Amygdala (tissue), 56 donors: Measurements from ENCODE around the gene EPHB1.

ENCODE experiments used
- DNase-seq, 56 donors: peaks; one replicate each; lab custom pipeline; 2025; lab: John Stamatoyannopoulos, UW

The EPHB1 gene

DNA sequence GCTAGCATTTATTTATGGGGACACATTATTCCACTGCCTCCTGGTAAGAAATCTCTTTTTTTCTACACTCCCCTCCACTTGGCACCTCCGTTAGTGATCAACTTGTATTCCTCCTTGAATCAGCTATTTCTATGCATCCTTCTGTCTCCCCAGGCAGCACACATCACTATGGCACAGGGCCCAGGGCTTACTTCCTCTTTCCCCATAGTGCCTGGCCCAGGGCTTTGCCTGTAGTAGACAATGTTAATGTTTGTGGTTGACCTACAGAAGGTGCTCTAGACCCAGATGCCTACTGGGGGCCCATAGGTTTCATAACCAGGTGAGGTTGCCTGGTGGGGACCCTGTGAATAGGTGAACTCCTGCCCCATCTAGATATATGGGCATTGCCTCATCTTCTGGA lies 44.9 kb downstream of the EPHB1 start:
- DNase-seq: peak in 3 of 56 donors; percentile 3 to 35 (median 12)

DNA sequence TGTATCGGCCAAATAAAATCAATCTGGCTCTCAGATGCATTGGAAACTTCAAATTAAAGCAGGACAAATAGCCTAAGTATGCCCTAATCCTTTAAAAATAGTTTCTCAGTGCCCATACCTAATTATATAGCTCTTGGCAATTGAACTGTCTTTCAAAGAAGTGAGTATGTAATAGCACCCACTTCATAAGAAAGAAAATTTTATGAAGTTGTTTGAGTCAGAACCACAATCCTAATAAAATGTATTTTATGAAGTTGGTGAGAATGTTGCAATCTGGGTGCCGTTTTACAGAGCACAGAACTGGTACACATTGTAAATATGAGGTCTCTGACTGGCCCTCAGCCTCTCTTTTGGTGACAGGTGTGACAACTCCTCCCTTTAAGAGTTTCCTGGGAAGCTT lies 45.4 kb downstream of the EPHB1 start:
- DNase-seq: no peak

DNA sequence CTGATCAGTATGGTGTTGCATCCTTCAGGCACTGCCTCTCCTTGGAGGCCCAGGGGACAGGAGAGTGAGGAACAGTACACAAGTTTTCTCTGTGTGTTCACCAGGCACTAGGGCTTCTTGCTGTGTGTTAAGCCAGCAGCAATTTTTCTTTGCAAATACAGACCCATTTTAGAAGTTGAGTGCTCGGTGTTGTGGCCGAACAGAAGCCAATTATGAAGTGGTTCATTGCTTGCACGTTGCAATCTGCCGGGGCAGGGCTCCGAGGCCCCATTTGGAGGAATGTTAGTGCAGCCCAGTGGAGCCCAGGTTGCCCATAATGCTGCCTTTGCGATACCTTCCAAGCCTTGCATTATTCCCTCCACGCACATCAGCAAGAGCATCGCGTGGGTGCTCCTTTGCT lies 51.0 kb downstream of the EPHB1 start:
- no peak for DNase-seq

DNA sequence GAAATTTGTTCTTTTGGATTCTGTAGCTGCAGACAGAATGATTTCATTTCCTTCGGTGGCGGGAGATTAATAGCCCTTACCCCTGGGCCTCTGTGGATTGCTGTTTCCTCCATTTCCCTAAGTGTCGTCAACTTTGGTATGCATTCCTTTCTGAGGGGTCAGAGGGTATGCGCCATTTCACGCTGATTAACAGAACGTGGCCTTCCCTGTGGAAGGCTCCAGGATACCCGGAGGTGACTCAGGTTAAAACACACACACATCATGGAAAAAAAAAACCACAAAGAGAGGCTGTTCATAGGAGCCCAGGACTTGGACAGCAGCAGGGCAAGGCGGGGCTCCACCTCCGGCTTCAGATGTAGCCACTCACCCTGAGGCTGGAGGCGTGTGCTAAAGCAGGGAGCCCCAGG lies 51.9 kb downstream of the EPHB1 start:
- no peak for DNase-seq

DNA sequence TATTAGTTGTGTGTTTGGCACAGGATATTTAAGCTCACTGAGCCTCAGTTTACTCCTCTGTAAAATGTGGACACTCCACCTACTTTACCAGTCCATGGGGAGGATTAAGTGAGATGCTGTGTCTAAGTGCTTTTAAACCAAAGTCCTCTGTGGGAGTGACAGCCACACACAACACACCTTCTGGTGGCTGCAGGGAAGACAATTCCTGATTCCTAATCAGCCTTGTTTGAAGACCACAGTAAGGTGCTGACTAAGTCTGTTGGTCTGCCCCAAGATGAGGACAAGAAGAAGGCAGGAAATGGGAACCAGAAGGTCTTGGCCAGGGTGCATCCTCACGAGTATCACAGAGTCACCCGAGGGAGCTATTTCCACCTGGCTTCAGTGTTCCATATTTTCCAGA lies 52.3 kb downstream of the EPHB1 start:
- DNase-seq: no peak

- no peak for DNase-seq
Observed at GRCh38 chr3:134849561-134849960, 54.5 kb downstream of the EPHB1 start.

DNA sequence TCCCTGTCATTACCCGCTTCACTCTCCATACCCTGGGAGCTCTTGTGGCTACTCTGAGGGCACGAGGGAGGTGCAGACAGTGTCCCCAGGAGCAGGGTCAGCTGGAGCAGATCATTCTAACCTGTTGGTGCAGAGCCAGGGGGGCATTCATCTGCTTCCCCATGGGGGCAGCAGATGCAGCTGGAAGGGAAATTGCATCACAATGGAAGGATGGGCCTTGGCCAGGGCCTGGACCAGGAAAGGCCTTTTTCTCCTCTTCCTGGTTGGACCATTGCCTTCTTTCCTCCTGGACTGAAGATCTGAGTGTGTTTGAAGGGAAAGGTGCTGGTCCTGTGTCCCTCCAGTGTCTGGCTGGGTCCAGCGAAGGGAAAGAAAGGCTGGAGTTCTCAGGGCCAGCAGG lies 55.7 kb downstream of the EPHB1 start:
- no peak for DNase-seq

- DNase-seq: no peak
Observed at GRCh38 chr3:134852132-134852531, 57.1 kb downstream of the EPHB1 start.

DNA sequence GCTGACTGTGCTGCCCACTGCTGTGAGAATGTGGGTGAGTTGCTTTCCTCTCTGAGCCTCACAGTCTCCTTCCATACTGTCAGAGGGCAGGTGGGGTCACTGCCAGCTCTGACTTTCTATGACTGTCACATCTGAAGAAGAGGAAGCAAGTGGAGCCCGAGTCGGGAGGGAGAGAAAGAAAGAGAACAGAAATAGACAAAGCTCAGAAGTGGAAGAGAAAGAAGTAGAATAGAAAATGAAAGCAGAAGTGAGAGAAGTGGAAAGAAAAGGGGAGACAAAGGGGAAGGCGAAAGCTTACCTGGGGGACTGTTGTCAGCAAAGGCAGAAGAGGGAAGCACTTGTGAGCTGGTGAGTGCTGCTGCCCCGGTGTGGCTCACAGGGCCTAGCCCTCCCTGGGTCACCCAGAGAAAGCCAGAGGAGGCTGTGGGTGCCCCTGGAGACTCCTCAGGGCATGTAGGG lies 57.9 kb downstream of the EPHB1 start:
- peak in 1 of 56 donors; percentile 26 for DNase-seq

DNA sequence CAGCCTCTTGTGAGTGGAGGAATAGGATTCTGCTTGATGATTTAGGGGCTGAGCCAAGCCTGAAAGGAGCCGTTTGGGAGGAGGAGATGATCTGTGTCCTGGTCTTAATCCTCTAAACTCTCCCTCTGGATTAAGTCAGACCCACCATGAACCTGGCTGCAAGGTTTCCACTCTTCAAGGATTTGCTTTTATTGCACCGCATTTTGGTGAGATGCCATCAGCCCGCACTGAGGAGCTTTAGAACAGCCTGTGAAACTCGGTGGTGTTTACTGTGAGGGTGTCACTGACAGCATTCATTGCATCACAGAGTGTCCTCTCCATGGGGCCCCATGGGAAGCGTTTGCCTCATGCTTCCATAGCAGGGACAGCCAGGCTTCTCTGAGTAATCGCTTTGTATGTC lies 59.2 kb downstream of the EPHB1 start:
- DNase-seq: no peak

DNA sequence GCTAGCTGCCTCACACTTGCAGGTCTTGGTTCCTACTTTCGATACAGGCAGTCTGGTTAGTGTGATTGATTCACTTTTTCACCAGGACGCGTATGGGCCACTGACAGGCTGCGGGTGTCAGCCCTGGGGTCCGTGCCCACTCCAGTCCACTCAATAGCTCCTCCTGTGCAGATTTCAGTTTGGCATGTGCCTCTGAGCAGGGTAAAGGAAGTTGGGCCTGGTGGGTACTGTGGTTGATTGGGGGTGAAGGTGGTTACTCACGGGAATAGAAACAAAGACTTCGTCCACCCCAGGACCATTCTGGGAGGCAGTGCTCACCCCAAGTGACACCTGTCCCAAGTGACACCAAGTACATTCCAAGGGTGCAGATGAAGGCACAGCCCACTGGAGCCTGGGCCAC lies 62.3 kb downstream of the EPHB1 start:
- DNase-seq: peak in 1 of 56 donors; percentile 5

- DNase-seq: no peak
Observed at GRCh38 chr3:134857776-134858362, 62.8 kb downstream of the EPHB1 start.

DNA sequence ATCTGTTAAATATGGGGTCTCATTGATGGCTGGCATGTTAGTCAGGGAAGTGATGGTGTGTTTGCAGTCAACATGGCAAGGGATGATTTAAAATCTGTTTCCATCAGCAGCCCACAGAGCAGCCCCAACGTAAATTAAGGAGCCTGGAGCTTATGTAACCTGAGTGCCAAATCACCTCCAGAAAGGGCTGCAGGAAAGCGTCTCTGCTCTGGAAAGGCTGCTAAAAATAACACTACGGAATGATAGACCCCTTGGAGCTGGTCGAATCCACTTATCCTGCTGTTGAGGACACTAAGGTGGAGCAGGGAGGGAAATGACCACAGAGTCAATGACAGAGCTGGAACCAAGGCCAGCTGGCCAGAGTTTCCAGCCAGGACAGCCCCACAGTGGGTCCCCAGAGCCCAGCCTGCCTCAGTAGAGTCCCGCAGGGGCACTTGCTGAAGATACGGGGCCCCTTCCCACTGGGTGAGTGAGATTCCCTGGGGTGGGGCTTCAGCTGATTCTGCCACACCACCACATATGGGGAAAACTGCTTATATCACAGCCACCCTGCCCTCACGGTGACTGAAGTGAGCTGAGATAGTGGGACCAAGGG lies 63.5 kb downstream of the EPHB1 start:
- no peak for DNase-seq

GRCh38 chr3:134859341-134859740 lies 64.3 kb downstream of the EPHB1 start:
- no peak for DNase-seq

DNA sequence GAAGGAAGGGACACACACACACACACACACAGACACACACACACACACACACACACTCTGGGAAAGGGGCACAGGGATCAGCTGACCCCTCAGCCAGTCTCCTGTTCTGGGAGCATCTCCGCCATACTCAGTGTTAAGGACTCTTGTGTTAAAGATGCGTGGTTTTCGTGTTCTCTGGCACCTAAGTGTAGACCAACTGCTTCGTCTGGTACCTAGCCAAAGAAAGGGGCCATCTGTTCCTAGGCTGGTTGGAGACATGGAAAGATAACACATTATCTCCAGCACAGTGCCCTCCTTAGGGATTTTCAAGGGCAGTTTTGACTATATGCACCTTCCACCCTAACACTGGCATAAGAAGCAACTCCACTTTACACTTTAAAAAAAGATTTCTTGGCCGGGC lies 65.1 kb downstream of the EPHB1 start:
- no peak for DNase-seq

- no peak for DNase-seq
Observed at GRCh38 chr3:134863915-134864314, 68.9 kb downstream of the EPHB1 start.

GRCh38 chr3:134864636-134865035 lies 69.6 kb downstream of the EPHB1 start:
- DNase-seq: peak in 3 of 56 donors; percentile 8 to 16 (median 10)

GRCh38 chr3:134867277-134867676 lies 72.2 kb downstream of the EPHB1 start:
- no peak for DNase-seq

- DNase-seq: no peak
Observed at GRCh38 chr3:134869153-134869726, 74.2 kb downstream of the EPHB1 start.

DNA sequence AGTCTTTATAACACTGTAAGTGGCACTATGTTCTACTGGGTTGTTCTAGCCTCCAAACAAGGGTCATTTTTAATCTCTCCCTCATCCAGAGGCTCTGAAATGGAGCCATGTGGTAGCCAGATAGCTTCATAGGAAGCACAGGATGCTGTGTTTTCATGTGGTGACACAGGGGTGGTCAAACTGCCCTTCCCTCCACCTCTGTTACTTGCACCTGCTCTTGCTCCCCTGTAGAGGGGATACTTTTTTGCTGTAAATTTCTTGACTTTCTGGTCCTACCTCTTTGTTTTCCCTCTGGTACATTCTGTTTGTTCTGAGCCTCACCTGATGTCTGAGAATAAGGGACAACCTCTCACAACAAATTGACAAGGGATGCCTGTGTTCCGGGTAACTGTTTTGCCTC lies 76.8 kb downstream of the EPHB1 start:
- DNase-seq: no peak

- DNase-seq: no peak
Observed at GRCh38 chr3:134872440-134873388, 77.7 kb downstream of the EPHB1 start.
